ENCODE measurements around the gene CER1. TPM values are rescaled to one million over a fixed set of nuclear protein-coding genes. Genes with fewer than 3 reads are reported as not detected.

The CER1 gene
- total and polyA plus RNA-seq, 2 experiments from 2014 or later: not detected

GRCh38 chr9:14713187-14713767, 9.3 kb downstream of the CER1 start:
- in situ Hi-C loops (cut with MboI): no loop called here
- 0 out of 2 replicates have a peak, but pooled peaks cover 5% of the 10 kb centered on the region for H3F3A ChIP-seq (ENCODE audit: insufficient read depth)
- 0 out of 2 replicates have a peak, but pooled peaks cover 3% of the 10 kb centered on the region for H3K27me3 ChIP-seq (replicated peaks; ENCODE audit: insufficient read depth)
- no peak for DNase-seq
- no peaks in the 10 kb centered on the region for H3K9me3 ChIP-seq (ENCODE audit: low read depth)
- no peaks in the 10 kb centered on the region for H3K4me1 ChIP-seq (ENCODE audit: insufficient read depth)
- H3K9ac ChIP-seq: no peak overlapping the region
- H3K79me2 ChIP-seq (ENCODE audit: insufficient read depth): no peaks in the 10 kb centered on the region
- no peaks in the 10 kb centered on the region for H3K9me2 ChIP-seq (ENCODE audit: insufficient read depth)
- no peak overlapping the region for H2AFZ ChIP-seq
- TF ChIP-seq EZH2 (IDR thresholded peaks at IDR 0.05; ENCODE audit: insufficient read depth, poor library complexity, severe bottlenecking) (no peak), EZH2phosphoT487 (IDR thresholded peaks at IDR 0.05; ENCODE audit: insufficient read depth, low read depth) (no peak)
- no peak overlapping the region for H3K27ac ChIP-seq
- WGBS, 2 experiments (ENCODE audit: low coverage in 1 of 2, low lambda C conversion rate in 2 of 2, missing lambda C conversion rate in 2 of 2): 83 to 86% methylated on average over 3 of the region's 3 CpGs
- H3K36me3 ChIP-seq (ENCODE audit: low read depth): no peaks in the 10 kb centered on the region
- no peak overlapping the region for H3K4me3 ChIP-seq
- H4K20me1 ChIP-seq (ENCODE audit: insufficient read depth): no peaks in the 10 kb centered on the region
- no peak overlapping the region for H3K4me2 ChIP-seq (ENCODE audit: unreplicated experiment)

GRCh38 chr9:14710804-14711203, 11.7 kb downstream of the CER1 start:
- Histone ChIP-seq H3K79me2 (ENCODE audit: insufficient read depth) (no peaks in the 10 kb centered on the region), H3K4me3 (no peak overlapping the region), H3K36me3 (ENCODE audit: low read depth) (no peaks in the 10 kb centered on the region), H3K4me2 (ENCODE audit: unreplicated experiment) (peak overlapping the region; percentile 31), H3K9ac (no peak overlapping the region), H3F3A (ENCODE audit: insufficient read depth) (0 out of 2 replicates have a peak, but pooled peaks cover 5% of the 10 kb centered on the region), H3K4me1 (ENCODE audit: insufficient read depth) (no peaks in the 10 kb centered on the region), H4K20me1 (ENCODE audit: insufficient read depth) (no peaks in the 10 kb centered on the region), H3K27ac (no peak overlapping the region), H3K9me2 (ENCODE audit: insufficient read depth) (no peaks in the 10 kb centered on the region), H3K9me3 (ENCODE audit: low read depth) (no peaks in the 10 kb centered on the region), H3K27me3 (replicated peaks; ENCODE audit: insufficient read depth) (0 out of 2 replicates have a peak, but pooled peaks cover 3% of the 10 kb centered on the region), H2AFZ (no peak overlapping the region)
- peak; percentile 53 for DNase-seq
- no peak for TF ChIP-seq EZH2phosphoT487 (IDR thresholded peaks at IDR 0.05; ENCODE audit: insufficient read depth, low read depth)
- TF ChIP-seq EZH2 (IDR thresholded peaks at IDR 0.05; ENCODE audit: insufficient read depth, poor library complexity, severe bottlenecking): no peak
- in situ Hi-C loops (cut with MboI): no loop called here

- no peaks in the 10 kb centered on the region for H3K9me2 ChIP-seq (ENCODE audit: insufficient read depth)
- H3K4me1 ChIP-seq (ENCODE audit: insufficient read depth): no peaks in the 10 kb centered on the region
- H3K27ac ChIP-seq: no peak overlapping the region
- H3K79me2 ChIP-seq (ENCODE audit: insufficient read depth): no peaks in the 10 kb centered on the region
- 0 out of 2 replicates have a peak, but pooled peaks cover 5% of the 10 kb centered on the region for H3F3A ChIP-seq (ENCODE audit: insufficient read depth)
- H2AFZ ChIP-seq: no peak overlapping the region
- TF ChIP-seq EZH2 (IDR thresholded peaks at IDR 0.05; ENCODE audit: insufficient read depth, poor library complexity, severe bottlenecking): no peak
- no peak for TF ChIP-seq EZH2phosphoT487 (IDR thresholded peaks at IDR 0.05; ENCODE audit: insufficient read depth, low read depth)
- H3K4me2 ChIP-seq (ENCODE audit: unreplicated experiment): no peak overlapping the region
- no peaks in the 10 kb centered on the region for H3K9me3 ChIP-seq (ENCODE audit: low read depth)
- no peak overlapping the region for H3K9ac ChIP-seq
- 65 to 74% methylated on average over 5 of the region's 5 CpGs for WGBS, 2 experiments (ENCODE audit: low coverage in 1 of 2, low lambda C conversion rate in 2 of 2, missing lambda C conversion rate in 2 of 2)
- in situ Hi-C loops (cut with MboI): no loop called here
- no peaks in the 10 kb centered on the region for H3K36me3 ChIP-seq (ENCODE audit: low read depth)
- no peak overlapping the region for H3K4me3 ChIP-seq
- H4K20me1 ChIP-seq (ENCODE audit: insufficient read depth): no peaks in the 10 kb centered on the region
- no peak for DNase-seq
- no peaks in the 10 kb centered on the region for H3K27me3 ChIP-seq (replicated peaks; ENCODE audit: insufficient read depth)
Observed at GRCh38 chr9:14706530-14707140, 15.9 kb downstream of the CER1 start.

- Histone ChIP-seq H3K4me1 (ENCODE audit: insufficient read depth) (no peaks in the 10 kb centered on the region), H3K9ac (no peak overlapping the region), H2AFZ (no peak overlapping the region), H3K4me2 (ENCODE audit: unreplicated experiment) (no peak overlapping the region), H3K4me3 (no peak overlapping the region), H3K27me3 (replicated peaks; ENCODE audit: insufficient read depth) (no peaks in the 10 kb centered on the region; the same call in 1 of the 2 replicates), H3F3A (ENCODE audit: insufficient read depth) (no peaks in the 10 kb centered on the region), H3K27ac (no peak overlapping the region), H3K9me3 (ENCODE audit: low read depth) (no peaks in the 10 kb centered on the region), H4K20me1 (ENCODE audit: insufficient read depth) (no peaks in the 10 kb centered on the region), H3K79me2 (ENCODE audit: insufficient read depth) (no peaks in the 10 kb centered on the region), H3K36me3 (ENCODE audit: low read depth) (no peaks in the 10 kb centered on the region), H3K9me2 (ENCODE audit: insufficient read depth) (no peaks in the 10 kb centered on the region)
- no peak for DNase-seq
- TF ChIP-seq EZH2 (IDR thresholded peaks at IDR 0.05; ENCODE audit: insufficient read depth, poor library complexity, severe bottlenecking) (no peak), EZH2phosphoT487 (IDR thresholded peaks at IDR 0.05; ENCODE audit: insufficient read depth, low read depth) (no peak)
- in situ Hi-C loops (cut with MboI): no loop called here
Observed at GRCh38 chr9:14705079-14705478, 17.5 kb downstream of the CER1 start.
